ENCODE results near the gene KDM7A.
"Not testable (repeated sequence)": the region's sequence is repeated elsewhere in the genome, so short reads cannot be mapped to it uniquely, and the experiment has no call there.

The KDM7A gene

GRCh38 chr7:140202942-140203341 lies 26.2 kb upstream of the KDM7A start:
- not testable (repeated sequence) for H3K27ac ChIP-seq, H3K4me3 ChIP-seq

GRCh38 chr7:140201393-140201792 lies 24.6 kb upstream of the KDM7A start:
- H3K27ac ChIP-seq = no peak overlapping the region

GRCh38 chr7:140200061-140200989 lies 23.5 kb upstream of the KDM7A start:
- Histone ChIP-seq H3K4me3 (no peak overlapping the region), H3K27ac (peak overlapping the region in 4 of 21 experiments; percentile 29 to 66 (median 46))

More at GRCh38 chr7:140201393-140201792, 24.6 kb upstream of the KDM7A start:
- no peak overlapping the region for H3K4me3 ChIP-seq

GRCh38 chr7:140197938-140198337 lies 21.2 kb upstream of the KDM7A start:
- no peak overlapping the region for H3K4me3 ChIP-seq
- peak overlapping the region in 3 of 21 experiments; percentile 11 to 53 (median 28) for H3K27ac ChIP-seq

- Histone ChIP-seq H3K27ac (peak overlapping the region in 5 of 21 experiments; percentile 11 to 53 (median 28)), H3K4me3 (no peak overlapping the region)
These were observed 20.6 kb upstream of the KDM7A start for GRCh38 chr7:140197218-140197890.

- Histone ChIP-seq H3K27ac (peak overlapping the region in 6 of 21 experiments; percentile 7 to 53 (median 28)), H3K4me3 (no peak overlapping the region)
These were observed 19.8 kb upstream of the KDM7A start for GRCh38 chr7:140196361-140197217.

GRCh38 chr7:140195859-140196258 lies 19.1 kb upstream of the KDM7A start:
- H3K4me3 ChIP-seq = no peak overlapping the region
- H3K27ac ChIP-seq = peak overlapping the region in 1 of 21 experiments; percentile 28

GRCh38 chr7:140192620-140193019 lies 15.8 kb upstream of the KDM7A start:
- Histone ChIP-seq H3K4me3 (no peak overlapping the region), H3K27ac (no peak overlapping the region)

GRCh38 chr7:140192176-140192575 lies 15.4 kb upstream of the KDM7A start:
- H3K4me3 ChIP-seq = no peak overlapping the region
- no peak overlapping the region for H3K27ac ChIP-seq

GRCh38 chr7:140190588-140190987 lies 13.8 kb upstream of the KDM7A start:
- H3K4me3 ChIP-seq = no peak overlapping the region
- H3K27ac ChIP-seq = no peak overlapping the region

- H3K27ac ChIP-seq = no peak overlapping the region
These were observed 13.1 kb upstream of the KDM7A start for GRCh38 chr7:140189917-140190316.

GRCh38 chr7:140182917-140183316 lies 6.1 kb upstream of the KDM7A start:
- H3K27ac ChIP-seq = no peak overlapping the region
- H3K4me3 ChIP-seq = no peak overlapping the region

More at GRCh38 chr7:140189917-140190316, 13.1 kb upstream of the KDM7A start:
- H3K4me3 ChIP-seq = no peak overlapping the region

- no peak overlapping the region for H3K27ac ChIP-seq
- H3K4me3 ChIP-seq = no peak overlapping the region
These were observed 2.6 kb upstream of the KDM7A start for GRCh38 chr7:140179339-140179738.

GRCh38 chr7:140176122-140176701 lies 571 bp downstream of the KDM7A start:
- Histone ChIP-seq H3K27ac (peak overlapping the region; percentile 91 to 100 (median 99)), H3K4me3 (peak overlapping the region; percentile 55 to 99 (median 85))

GRCh38 chr7:140175221-140176121 lies 1.3 kb downstream of the KDM7A start:
- Histone ChIP-seq H3K4me3 (peak overlapping the region; percentile 55 to 99 (median 85)), H3K27ac (peak overlapping the region; percentile 91 to 100 (median 99))

- Histone ChIP-seq H3K4me3 (peak overlapping the region in 1 of 7 experiments; percentile 82), H3K27ac (peak overlapping the region in 5 of 21 experiments; percentile 95 to 100 (median 99))
These were observed 2.6 kb downstream of the KDM7A start for GRCh38 chr7:140174217-140174616.

- no peak overlapping the region for H3K4me3 ChIP-seq
- H3K27ac ChIP-seq = no peak overlapping the region
These were observed 6.4 kb downstream of the KDM7A start for GRCh38 chr7:140170375-140170774.

GRCh38 chr7:140168816-140169215 lies 8.0 kb downstream of the KDM7A start:
- Histone ChIP-seq H3K27ac (no peak overlapping the region), H3K4me3 (no peak overlapping the region)
